Loucy (cell line): Measurements from ENCODE around the gene RNASE11.

ENCODE experiments used
- H2AFZ ChIP-seq: fragments of 200-600 bp; sonication (generic); 2 replicates; pipeline ENCODE4 v1.6.0; 2016; ENCODE audit warnings: antibody characterized with exemption, mild to moderate bottlenecking, low read length, moderate library complexity
- H3F3A ChIP-seq: fragments of 200-600 bp; 2 replicates; pipeline ENCODE4 v1.6.0; 2016; ENCODE audit warnings: antibody characterized with exemption, low read depth, mild to moderate bottlenecking
- H3K27me3 ChIP-seq: fragments of 200-600 bp; sonication (generic); 2 replicates; pipeline ENCODE4 v1.6.1; 2014; ENCODE audit warnings: low read length, mild to moderate bottlenecking; ENCODE audit not compliant: insufficient read depth, poor library complexity, severe bottlenecking
- H3K36me3 ChIP-seq: fragments of 200-600 bp; sonication (generic); 2 replicates; pipeline ENCODE4 v1.6.1; 2016; ENCODE audit warnings: low read length; ENCODE audit not compliant: insufficient read depth
- H3K4me1 ChIP-seq: fragments of 200-600 bp; sonication (generic); 2 replicates; pipeline ENCODE4 v1.5.1; 2014; ENCODE audit warnings: low read length, mild to moderate bottlenecking; ENCODE audit not compliant: insufficient read depth, poor library complexity, severe bottlenecking
- H3K4me2 ChIP-seq: fragments of 200-600 bp; sonication (generic); 2 replicates; pipeline ENCODE4 v1.6.0; 2014; ENCODE audit warnings: antibody characterized with exemption, low read length, low read depth, mild to moderate bottlenecking; ENCODE audit not compliant: poor library complexity, severe bottlenecking
- H3K4me3 ChIP-seq: fragments of 200-600 bp; sonication (generic); 2 replicates; pipeline ENCODE4 v1.5.1; 2014; ENCODE audit warnings: low read length, mild to moderate bottlenecking, mixed read lengths; ENCODE audit not compliant: poor library complexity, severe bottlenecking
- H3K79me2 ChIP-seq: fragments of 200-600 bp; sonication (generic); 2 replicates; pipeline ENCODE4 v1.6.1; 2014; ENCODE audit warnings: low read length; ENCODE audit not compliant: insufficient read depth
- H3K9ac ChIP-seq: fragments of 200-600 bp; sonication (generic); 2 replicates; pipeline ENCODE4 v1.6.0; 2014; ENCODE audit warnings: mild to moderate bottlenecking, low read depth, low read length, moderate library complexity; ENCODE audit not compliant: poor library complexity, severe bottlenecking
- H3K9me2 ChIP-seq: fragments of 200-600 bp; sonication (generic); replicated peaks from 2 replicates; pipeline ENCODE4 v1.6.1; 2016; ENCODE audit warnings: low read depth, low read length, mixed read lengths
- H3K9me3 ChIP-seq: fragments of 200-600 bp; sonication (generic); 2 replicates; pipeline ENCODE4 v1.6.1; 2014; ENCODE audit warnings: mild to moderate bottlenecking, antibody characterized with exemption, low read length, low read depth; ENCODE audit not compliant: insufficient read depth
- H4K20me1 ChIP-seq: fragments of 200-600 bp; sonication (generic); 2 replicates; pipeline ENCODE4 v1.6.0; 2014; ENCODE audit warnings: antibody characterized with exemption, low read length, mild to moderate bottlenecking; ENCODE audit not compliant: insufficient read depth, poor library complexity, severe bottlenecking
- CTCF ChIP-seq: fragments of 200-600 bp; sonication (generic); conservative IDR thresholded peaks from 2 replicates; pipeline ENCODE4 v1.5.1; 2014; ENCODE audit warnings: mild to moderate bottlenecking, antibody characterized with exemption, low read length
- EZH2phosphoT487 ChIP-seq: fragments of 200-600 bp; IDR thresholded peaks from 2 replicates; pipeline ENCODE4 v1.6.1; 2018; ENCODE audit warnings: antibody characterized with exemption, mild to moderate bottlenecking, moderate library complexity, borderline replicate concordance

Gene RNASE11

GRCh38 chr14:20583908-20584307 is 3.9 kb downstream of the RNASE11 start:
- H3K9me2 ChIP-seq: no peaks in the 10 kb centered on the region
- no peaks in the 10 kb centered on the region for H3K79me2 ChIP-seq
- no peaks in the 10 kb centered on the region for H3K9me3 ChIP-seq
- no peak for TF ChIP-seq CTCF
- no peak for TF ChIP-seq EZH2phosphoT487
- no peaks in the 10 kb centered on the region for H3K4me1 ChIP-seq
- no peak overlapping the region for H3K4me2 ChIP-seq
- H3K4me3 ChIP-seq: no peak overlapping the region
- H3K9ac ChIP-seq: no peak overlapping the region
- no peaks in the 10 kb centered on the region for H3F3A ChIP-seq
- no peaks in the 10 kb centered on the region for H3K27me3 ChIP-seq
- H3K36me3 ChIP-seq: no peaks in the 10 kb centered on the region
- no peak overlapping the region for H2AFZ ChIP-seq
- no peaks in the 10 kb centered on the region for H4K20me1 ChIP-seq

- Histone ChIP-seq H3K9me2 (no peaks in the 10 kb centered on the region), H3K4me1 (no peaks in the 10 kb centered on the region), H3K4me2 (no peak overlapping the region), H4K20me1 (no peaks in the 10 kb centered on the region), H2AFZ (no peak overlapping the region), H3K9ac (no peak overlapping the region), H3K9me3 (no peaks in the 10 kb centered on the region), H3F3A (no peaks in the 10 kb centered on the region), H3K27me3 (no peaks in the 10 kb centered on the region), H3K4me3 (no peak overlapping the region), H3K36me3 (no peaks in the 10 kb centered on the region), H3K79me2 (no peaks in the 10 kb centered on the region)
- TF ChIP-seq EZH2phosphoT487 (no peak), CTCF (no peak)
Observed at GRCh38 chr14:20583142-20583541, 4.7 kb downstream of the RNASE11 start.

- Histone ChIP-seq H3K4me1 (no peaks in the 10 kb centered on the region), H3K27me3 (no peaks in the 10 kb centered on the region), H2AFZ (no peak overlapping the region), H3K9me2 (no peaks in the 10 kb centered on the region), H3K36me3 (no peaks in the 10 kb centered on the region), H3K4me3 (no peak overlapping the region), H3K9ac (no peak overlapping the region), H3K79me2 (no peaks in the 10 kb centered on the region), H4K20me1 (no peaks in the 10 kb centered on the region), H3K4me2 (no peak overlapping the region), H3K9me3 (no peaks in the 10 kb centered on the region), H3F3A (no peaks in the 10 kb centered on the region)
- TF ChIP-seq CTCF (no peak), EZH2phosphoT487 (no peak)
Observed at GRCh38 chr14:20580242-20580641, 7.6 kb downstream of the RNASE11 start.
